Stimulated activated CD8-positive, alpha-beta memory T cell treated with anti-CD3 and anti-CD28 coated beads, Interleukin-12 subunit alpha, Interleukin-12 subunit beta, amount 100 ng/mL, for 4 hours (primary cell): ENCODE measurements around the gene PTCHD4.
"Not testable (repeated sequence)": the region's sequence is repeated elsewhere in the genome, so short reads cannot be mapped to it uniquely, and the experiment has no call there.

Experiments
- DNase-seq: peaks from one replicate; pipeline ENCODE4 v3.0.0-alpha.2; 2020; ENCODE audit warnings: low read depth

The PTCHD4 gene

DNA sequence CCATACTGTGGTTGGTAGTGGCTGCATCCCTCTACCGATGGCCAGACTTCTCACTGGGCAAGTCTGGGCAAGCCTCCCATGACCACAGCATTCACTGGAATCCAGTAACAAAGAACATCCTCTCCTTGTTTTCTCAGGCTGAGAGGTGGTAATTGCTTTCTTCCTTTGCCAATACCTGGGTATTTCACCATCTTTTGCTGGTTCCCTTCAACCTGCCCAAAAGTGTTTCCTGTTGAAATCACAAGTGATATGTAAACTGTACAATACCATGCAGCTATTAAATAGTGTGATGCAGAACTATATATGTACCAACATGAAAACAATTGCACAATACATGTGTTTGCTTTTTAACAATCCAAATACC lies at the start of gene PTCHD4:
Gene PTCHD4 (minus strand): TSS at position 55 of the 364 bp plus-strand sequence. CDS start 42,240 bp downstream, outside the sequence.
- DNase-seq, result no peak

DNA sequence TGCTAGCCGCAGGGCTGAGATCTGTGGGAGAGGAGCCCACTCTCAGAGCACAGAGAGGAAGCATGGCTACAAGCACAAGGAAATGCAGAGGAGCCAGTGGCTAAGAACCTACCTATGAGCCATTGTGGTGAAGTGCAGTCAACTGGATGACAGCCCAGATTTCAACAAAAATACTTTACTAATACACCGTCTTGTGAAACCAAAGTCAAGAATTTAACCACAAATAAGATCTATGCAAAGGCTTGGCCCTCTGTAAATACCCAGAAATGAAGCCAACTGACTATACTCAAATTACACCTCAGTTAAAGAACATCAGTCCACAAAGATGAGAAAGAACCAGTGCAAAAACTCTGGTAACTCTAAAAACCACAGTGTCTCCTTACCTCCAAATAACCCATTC lies 40.1 kb upstream of the PTCHD4 start:
- DNase-seq, result no peak

DNA sequence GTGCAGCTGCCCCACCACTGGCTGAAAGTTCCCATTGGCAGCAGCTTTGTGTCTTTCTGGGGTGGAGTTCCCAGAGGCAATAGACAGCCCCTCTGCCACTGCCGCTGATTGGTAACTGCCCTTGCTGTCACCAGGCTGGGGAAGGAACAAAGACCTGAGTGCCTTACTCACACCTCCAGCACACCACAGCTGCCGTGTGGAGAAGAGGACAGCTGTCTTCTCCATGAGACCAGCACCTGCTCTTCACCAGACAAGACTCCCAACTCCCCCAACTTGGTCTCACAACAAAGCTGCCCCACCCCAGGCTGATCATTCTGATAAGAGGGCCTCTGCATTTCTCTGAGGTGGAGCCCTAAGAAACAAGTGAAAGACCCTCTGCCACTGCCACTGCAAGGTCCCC lies 39.7 kb upstream of the PTCHD4 start:
- no peak for DNase-seq

DNA sequence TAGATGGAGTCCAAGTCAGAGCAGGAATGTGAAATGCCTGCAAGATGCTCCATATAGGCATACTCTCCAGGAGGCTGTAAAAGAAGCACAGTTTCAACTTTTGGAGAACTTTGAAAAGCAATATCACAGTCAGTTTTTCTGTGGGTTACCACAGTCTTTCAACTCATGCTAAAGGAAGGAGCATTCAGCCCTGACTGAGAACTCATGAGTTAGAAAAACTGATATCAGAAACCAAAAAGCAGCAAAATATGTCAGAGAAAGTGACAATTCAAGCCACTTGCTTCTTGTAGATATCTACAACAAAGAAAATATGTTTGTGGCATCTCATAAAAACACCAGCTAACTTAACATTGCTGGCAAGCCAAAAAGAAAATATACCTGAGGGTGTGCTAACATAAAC lies 36.1 kb upstream of the PTCHD4 start:
- no peak for DNase-seq

DNA sequence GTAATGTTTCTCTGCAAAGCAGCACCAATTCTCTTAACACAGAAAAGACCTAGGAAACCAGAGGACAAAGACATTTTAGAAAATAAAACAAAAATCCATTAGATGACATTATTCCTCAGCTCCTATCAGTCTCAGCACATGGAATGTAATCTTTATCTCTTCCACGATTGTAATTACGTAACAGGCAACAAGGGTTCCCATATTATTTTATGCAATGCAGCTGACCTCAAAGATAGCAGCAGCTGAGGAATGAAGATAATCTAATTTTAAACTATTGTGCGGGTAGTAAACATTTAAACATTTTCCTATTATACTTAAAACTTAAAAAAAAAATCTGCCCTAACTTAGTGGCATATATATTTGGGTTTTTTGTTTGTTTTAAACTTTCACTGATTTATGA lies 33.0 kb upstream of the PTCHD4 start:
- no peak for DNase-seq

DNA sequence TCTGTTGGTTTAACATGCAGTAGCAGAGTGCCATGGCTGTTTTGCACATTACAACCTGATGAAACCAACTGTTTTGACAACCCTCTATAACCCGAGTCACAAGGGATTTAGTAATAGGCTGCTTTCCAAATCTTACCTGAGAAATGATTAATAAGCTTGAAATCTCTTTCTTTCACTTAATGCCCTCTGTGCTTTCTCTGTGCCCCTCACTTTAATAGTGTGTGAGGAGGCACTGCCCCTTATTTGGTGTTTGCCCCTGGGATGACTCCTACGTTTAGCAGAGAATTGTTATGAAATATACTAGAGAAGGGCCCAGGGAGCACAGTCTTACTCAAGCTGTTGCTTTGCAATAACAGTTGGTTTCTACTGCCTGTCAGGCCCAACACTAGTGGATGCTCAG lies 31.0 kb upstream of the PTCHD4 start:
- no peak for DNase-seq

DNA sequence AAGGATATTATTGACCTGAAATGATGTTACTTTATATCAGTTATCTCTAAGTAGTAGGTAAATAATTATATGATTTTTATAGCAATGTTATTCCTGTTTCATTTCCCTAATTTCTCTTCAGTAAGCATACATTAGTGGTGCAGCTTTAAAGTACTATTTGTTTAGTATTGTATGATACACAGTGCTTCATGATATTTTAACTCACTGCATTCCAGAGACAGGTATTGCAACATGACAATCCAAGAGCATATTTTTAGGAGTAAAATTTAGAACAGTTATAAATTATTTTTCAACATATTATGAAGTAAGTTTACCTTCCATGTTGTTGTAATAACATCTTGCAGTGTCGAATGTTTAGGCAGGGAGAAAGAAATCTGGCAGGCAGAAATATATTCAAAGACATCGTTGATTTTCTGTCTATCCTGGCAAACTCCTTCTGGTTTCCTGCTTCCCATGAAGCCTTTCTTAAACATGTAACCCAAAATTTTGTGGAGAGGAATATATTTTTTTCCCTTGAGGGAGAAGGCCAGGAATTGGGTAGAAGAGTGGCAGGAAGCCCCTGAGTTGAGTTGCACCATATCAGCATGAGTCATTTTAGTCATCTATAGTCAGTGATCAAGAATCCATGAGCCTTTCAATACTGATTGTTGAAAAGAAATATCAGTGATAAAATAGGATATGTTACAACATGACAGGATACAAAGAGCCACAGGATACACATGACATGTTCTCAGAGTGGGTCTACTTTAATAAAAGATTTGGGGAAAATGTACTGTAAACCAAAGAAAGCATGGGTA lies 29.0 kb upstream of the PTCHD4 start:
- no peak for DNase-seq

DNA sequence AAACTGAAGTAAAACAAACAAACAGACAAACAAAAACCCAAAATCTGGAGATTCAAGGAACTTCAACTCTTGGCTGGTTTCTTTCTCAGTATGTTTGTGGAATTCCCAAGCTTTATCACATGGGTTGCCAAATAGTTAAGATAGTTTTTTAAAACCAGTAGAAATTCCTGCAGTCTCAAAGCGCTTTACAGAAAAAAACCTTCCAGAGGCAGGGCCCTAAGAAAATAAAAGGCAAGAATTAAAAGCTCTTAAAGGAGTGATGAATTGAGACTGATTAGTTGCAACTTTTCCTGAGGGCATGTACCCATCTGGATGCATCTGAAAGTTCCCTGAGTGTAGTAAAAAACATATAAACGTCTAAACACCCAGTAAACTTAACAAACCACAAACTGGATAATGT lies 25.9 kb upstream of the PTCHD4 start:
- DNase-seq, result no peak

DNA sequence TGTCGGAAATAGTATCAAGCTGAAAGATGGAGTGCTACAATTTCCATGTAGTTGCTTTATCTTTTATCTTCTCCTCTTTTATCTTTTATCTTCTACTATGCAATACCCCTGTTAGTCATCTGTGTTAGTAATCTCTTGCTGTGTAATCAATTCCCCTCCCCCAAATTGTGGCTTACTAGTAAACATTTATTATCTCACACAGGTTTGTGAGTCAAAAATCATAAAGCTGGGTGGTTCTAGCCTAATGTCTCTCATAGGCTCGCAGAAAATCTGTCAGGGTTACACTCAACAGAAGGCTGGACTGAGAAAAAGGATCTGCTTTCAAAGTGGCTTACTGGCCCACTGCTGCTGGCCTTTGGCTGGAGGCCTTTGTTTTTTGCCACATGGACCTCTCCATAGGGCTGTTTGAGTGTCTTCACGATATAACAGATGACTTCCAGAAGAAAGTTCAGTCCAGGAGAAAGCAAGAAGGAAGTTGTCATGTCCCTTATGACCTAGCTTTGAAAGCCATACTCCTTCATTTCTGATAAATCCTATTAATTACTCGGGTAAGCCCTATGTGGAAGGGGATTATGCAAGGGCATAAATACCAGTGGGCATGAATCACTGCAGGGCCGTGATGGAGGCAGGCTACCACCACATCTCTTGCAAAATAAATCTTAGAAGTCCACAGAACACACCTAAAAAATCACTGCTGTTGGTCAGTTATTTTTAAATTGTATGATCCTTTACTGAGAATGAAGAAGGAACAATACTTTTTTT lies 24.5 kb upstream of the PTCHD4 start:
- no peak for DNase-seq

DNA sequence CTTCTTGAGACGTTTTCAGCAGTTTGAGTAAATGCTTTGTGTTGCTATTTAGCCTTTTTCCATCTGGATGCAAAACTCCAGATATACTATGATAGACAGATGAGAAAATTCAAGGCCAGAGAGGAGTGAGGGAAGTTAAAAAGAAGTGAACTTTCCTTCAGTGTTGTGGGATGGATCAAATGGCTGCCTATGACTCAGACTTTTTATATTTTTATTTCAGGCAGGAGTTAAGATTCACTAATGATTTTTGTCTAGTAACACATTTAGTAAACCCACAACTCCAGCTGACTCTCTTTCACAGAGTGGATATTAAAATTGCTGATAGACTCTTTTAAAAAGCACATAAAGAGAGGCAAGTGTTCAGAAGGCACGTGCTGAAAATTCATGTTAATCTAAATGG lies 23.2 kb upstream of the PTCHD4 start:
- no peak for DNase-seq

DNA sequence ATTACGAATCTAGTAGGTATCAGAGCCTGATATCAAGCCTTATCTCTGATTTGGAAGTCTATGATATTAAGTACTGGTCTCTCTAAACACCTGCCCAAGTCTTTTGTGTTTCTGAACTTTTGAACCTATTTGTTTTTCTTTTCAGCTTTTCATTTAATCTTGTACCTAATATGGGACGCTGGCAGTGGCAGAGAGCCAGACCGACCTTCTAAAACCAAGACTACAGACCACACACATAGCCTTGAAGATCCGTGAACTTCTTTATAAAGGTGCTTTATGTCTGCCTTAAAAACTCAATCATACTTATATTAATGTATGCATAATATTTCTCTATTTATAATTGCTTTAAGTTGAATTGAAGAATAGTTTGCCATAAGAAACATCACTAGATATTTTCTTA lies 12.6 kb upstream of the PTCHD4 start:
- no peak for DNase-seq

DNA sequence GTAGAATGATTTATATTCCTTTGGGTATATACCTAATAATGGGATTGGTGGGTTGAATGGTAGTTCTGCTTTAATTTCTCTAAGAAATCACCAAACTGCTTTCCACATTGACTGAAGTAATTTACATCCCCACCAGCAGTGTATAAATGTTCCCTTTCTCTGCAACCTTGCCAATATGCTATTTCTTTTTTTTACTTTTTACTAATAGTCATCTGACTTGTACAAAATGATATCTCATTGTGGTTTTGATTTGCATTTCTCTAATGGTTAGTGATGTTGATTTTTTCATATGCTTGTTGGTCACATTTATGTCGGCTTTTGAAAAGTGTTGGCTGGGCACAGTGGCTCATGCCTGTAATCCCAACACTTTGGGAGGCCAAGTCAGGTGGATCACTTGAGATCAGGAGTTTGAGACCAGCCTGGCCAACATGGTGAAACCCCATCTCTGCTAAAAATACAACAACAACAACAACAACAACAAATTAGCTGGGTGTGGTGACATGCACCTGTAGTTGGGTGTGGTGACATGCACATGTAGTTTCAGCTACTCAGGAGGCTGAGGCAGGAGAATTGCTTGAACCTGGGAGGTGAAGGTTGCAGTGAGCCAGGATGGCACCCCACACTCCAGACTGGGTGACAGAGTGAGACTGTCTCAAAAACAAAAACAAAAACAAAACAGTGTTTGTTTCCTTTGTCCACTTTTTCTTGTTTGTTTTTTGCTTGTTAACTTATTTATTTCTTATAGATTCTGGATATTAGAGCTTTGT lies 11.2 kb upstream of the PTCHD4 start:
- DNase-seq, result not testable (repeated sequence)

DNA sequence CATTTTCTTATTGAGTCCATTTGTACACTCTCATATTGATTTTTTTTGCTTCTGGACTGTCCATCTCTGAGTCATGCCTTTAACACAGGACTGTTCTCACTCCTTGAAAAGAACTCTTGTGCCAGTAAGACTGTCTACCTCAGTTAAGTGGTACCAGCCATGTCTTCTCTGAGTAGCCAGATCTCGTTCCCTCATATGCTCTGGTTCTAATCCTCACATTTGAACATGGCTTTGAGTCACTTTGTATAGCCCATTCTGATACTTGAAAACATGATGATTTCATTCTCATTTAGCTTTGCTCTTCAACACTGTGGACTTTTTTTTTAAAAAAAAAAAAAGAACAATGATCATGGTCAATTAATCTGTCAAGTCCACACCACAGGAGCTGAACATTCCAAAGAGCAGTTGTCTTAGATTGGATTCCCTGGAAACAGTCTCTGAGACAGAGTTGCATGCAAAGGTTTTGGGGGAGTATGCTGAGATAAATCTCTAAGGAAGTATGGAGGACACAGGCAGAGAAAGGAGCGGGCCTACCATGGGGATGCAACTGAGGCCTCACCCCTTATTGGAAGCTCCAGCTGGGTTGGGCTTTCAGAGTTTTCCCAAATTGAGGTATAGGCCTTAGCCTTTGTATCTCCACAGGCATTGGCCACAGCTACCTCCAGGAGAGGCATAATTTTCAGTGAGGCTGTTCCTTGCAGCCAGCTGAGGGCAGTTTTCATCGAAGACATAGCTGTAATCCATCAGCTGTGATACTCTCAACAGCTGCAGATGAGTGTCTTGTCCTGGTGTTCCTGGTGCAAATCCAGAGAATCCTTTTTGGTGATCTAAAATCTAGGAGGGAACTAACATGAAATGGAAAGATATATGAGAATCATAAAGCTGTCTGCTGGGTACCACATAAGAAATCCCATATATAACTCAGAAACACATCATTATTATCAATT lies 6.0 kb upstream of the PTCHD4 start:
- DNase-seq, result no peak

DNA sequence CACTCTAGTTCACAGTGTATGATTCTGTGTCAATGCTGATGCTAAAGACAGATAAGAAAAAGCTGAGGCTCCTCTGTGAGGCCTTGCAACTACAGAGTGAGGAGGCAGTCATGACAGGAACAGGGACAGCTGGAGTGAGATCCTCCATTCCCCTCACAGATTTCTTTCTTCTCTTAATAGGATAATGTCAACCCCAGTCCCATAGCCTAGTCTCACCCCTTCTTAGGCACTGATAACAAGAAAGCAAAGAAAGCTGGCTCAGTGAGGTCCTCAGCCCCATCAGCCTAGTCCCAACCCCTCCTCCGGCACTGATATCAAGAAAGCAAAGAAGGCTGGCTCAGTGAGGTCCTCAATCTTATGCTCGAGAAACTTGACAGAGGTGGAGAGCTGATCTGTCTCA lies 2.1 kb upstream of the PTCHD4 start:
- DNase-seq, result no peak

DNA sequence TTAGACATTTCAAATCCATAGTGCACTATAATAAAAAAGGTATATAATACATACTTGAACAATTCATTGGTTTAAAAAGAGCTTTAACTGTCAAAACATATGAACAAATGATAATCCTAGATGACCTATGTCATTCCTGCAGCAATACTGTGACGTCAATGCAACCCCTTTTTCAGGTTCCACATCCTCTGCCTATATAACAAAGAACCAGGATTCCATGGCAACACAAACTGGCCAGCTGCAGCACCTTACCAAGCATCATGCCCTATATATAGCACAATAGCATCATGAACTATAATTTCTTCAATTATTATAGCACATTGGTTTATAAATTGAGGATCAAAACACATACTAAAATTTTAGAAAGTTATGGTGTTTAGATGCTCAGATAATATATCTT lies 578 bp upstream of the PTCHD4 start:
- DNase-seq, result no peak

DNA sequence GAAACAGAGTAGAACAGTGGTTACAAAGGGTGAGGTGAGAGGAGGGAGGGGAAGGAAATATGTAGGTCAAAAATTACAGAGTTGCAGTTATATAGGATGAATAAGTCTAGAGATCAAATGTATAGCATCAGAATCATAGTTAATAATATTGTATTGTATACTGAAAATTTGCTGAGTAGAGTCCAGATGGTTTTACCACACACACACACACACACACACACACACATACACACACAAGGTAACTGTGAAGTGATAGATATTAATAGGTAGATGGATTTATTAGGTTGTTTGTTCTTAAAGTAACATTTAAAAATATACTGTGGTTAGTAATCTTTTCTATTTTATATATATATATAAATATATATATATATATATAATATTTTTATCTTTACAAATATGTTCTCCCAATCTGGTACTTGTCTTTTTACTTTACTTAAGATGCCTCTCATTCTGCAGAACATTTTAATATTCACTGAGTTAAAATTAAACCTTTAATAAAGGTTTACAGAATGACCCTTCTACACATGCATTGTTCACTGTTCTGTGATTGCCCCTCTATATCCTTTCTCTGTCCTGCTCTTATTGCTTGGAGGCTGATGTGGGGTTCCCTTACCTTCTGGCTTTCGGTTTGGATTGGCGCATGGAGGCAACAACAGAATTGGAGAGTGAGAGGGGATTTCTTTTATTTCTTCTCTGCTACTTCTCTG lies 408 bp downstream of the PTCHD4 start:
- no peak for DNase-seq

DNA sequence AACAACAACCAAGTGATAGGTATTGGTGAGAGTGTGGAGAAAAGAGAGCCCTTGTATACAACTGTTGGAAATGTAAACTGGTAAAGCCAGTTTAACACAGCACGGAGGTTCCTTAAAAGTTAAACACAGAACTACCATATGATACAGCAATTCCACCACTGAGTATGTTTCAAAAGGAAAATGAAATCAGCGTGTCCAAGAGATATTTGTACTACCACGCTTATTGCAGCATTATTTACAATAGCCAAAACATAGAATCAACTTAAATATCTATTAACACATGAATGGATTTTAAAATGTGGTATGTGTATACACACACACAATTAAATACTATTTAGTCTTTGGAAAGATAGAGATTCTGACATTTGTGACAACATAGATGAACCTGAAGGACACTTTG lies 1.1 kb downstream of the PTCHD4 start:
- no peak for DNase-seq

DNA sequence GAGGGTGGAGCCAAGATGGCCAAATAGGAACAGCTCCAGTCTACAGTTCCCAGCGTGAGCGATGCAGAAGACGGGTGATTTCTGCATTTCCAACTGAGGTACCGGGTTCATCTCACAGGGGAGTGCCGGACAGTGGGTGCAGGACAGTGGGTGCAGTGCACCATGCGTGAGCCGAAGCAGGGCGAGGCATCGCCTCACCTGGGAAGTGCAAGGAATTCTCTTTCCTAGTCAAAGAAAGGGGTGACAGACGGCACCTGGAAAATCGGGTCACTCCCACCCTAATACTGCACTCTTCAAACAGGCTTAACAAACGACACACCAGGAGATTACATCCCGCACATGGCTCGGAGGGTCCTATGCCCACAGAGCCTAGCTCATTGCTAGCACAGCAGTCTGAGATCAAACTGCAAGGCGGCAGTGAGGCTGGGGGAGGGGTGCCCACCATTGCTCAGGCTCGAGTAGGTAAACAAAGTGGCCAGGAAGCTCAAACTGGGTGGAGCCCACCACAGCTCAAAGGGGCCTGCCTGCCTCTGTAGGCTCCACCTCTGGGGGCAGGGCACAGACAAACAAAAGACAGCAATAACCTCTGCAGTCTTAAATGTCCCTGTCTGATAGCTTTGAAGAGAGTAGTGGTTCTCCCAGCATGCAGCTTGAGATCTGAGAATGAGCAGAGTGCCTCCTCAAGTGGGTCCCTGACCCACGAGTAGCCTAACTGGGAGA lies 8.4 kb downstream of the PTCHD4 start:
- DNase-seq, result not testable (repeated sequence)

DNA sequence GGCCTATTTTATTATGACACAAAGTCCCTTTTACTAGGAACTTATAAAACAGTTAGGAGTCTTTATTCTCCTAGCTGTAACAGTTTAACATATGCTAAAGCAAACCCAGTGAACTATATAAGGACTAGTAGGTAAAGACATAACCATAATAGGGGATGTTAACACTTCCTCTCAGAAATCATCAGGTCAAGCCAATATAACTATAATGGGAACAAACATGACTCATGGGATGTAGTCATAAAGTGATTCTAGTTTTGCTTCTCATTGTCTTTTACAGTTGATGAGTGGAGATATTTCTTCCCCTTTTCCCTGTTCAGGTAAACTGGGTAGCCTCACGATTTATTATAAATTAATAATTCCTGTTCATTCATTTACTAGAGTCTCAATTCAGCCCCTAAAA lies 9.7 kb downstream of the PTCHD4 start:
- DNase-seq, result no peak

DNA sequence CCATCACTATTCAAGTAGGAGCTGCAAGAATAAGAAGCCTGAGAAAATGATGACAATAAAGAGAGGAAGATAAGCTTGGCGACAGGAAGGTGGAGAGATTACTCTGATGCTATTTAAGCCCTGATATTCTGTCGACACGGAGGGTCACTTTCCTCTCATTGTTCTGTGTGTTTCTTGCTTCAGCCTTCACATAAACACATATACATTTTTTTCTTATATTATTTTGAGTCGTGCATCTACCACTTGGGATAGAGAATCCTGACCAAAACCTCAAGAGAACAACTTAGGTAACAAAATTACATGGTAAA lies 10.5 kb downstream of the PTCHD4 start:
- no peak for DNase-seq
